Astrocyte (in vitro differentiated cells and primary cell): ENCODE data around the gene ACKR2.

Experiments used
- CTCF ChIP-seq: IDR thresholded peaks from 2 replicates; pipeline ENCODE4 v1.5.1; 2011; ENCODE audit warnings: low read depth, mild to moderate bottlenecking, inconsistent platforms, low read length, moderate library complexity; ENCODE audit not compliant: insufficient read depth
- EZH2 ChIP-seq: IDR thresholded peaks from 2 replicates; pipeline ENCODE4 v1.6.1; 2012; ENCODE audit warnings: mild to moderate bottlenecking, low read length, inconsistent platforms; ENCODE audit not compliant: insufficient read depth

- TF ChIP-seq EZH2 (no peak), CTCF (no peak)
Observed at GRCh38 chr3:42891042-42891441, 81.8 kb downstream of the ACKR2 start.
